K562 (cell line): Measurements from ENCODE around the gene U2AF1L4. TPM values are rescaled to one million over a fixed set of nuclear protein-coding genes. Genes with fewer than 3 reads are reported as not detected.

ENCODE experiments used
- ATAC-seq: fragments of 200-7000 bp; cut with Tn5 transposase; 3 replicates; pipeline ENCODE4 v1.9.1; 2020; ENCODE audit warnings: moderate library complexity
- BruUV-seq: library from RNA; stranded (reverse); fragments of 400-500 nt; replicated peaks from 2 replicates; lab custom pipeline; 2021; lab: Mats Ljungman, UMichigan
- CTCF ChIA-PET: fragments of 300-600 bp; formaldehyde crosslinking; extraction: SDS; loops from one replicate; lab custom pipeline; 2021; ENCODE audit warnings: low intra/inter-chr PET ratio; lab: Yijun Ruan, JAX
- POLR2A ChIA-PET: fragments of 300-600, 350-650 bp; sonication (Branson Sonifier 250); formaldehyde crosslinking; extraction: SDS; loops from one replicate; lab custom pipeline; 2021; ENCODE audit warnings: antibody characterized with exemption, inconsistent platforms; lab: Yijun Ruan, JAX
- DNase-seq, 4 experiments: peaks; one replicate each; pipeline versions ENCODE4 v3.0.0 to v3.0.0-alpha.2; 2011 to 2018; ENCODE audit warnings: low spot score in 3 of 4, mixed read lengths in 3 of 4; ENCODE audit errors: extremely low read depth in 1 of 4
- FAIRE-seq: peaks from 2 replicates; lab custom pipeline; 2011; peaks lifted over from hg19 to GRCh38; lab: Jason Lieb, UNC
- H2AFZ ChIP-seq: 2 replicates; pipeline ENCODE4 v1.6.0; 2011; ENCODE audit warnings: low read depth, low read length, control low read depth, inconsistent platforms
- H3K27ac ChIP-seq: fragments of 200-600 bp; 3 replicates; pipeline ENCODE4 v1.8.0; 2011; ENCODE audit warnings: low read depth, mild to moderate bottlenecking, control low read depth, inconsistent platforms, low read length, moderate library complexity, mixed read lengths; ENCODE audit errors: extremely low read depth
- H3K27me3 ChIP-seq, 2 experiments: fragments of 300-600 bp in 1 of 2; 2 replicates in 1 of 2; 3 replicates in 1 of 2; pipeline versions ENCODE4 v1.6.0 to v1.8.0; 2011; ENCODE audit warnings: inconsistent platforms in 2 of 2, low read length in 2 of 2, mild to moderate bottlenecking in 1 of 2, mixed read lengths in 1 of 2, moderate library complexity in 1 of 2; ENCODE audit not compliant: control insufficient read depth in 2 of 2, insufficient read depth in 2 of 2
- H3K36me3 ChIP-seq: fragments of 300-600 bp; 3 replicates; pipeline ENCODE4 v1.8.0; 2011; ENCODE audit warnings: mild to moderate bottlenecking, low read length, inconsistent platforms; ENCODE audit not compliant: control insufficient read depth, insufficient read depth
- H3K4me1 ChIP-seq, 2 experiments: fragments of 200-600 bp in 1 of 2; replicated peaks in 1 of 2; 2 replicates in 1 of 2; 3 replicates in 1 of 2; pipeline versions ENCODE4 v1.5.1 to v1.8.0; 2011; ENCODE audit warnings: inconsistent platforms in 2 of 2, low read length in 2 of 2, mild to moderate bottlenecking in 1 of 2, mixed read lengths in 1 of 2, moderate library complexity in 1 of 2; ENCODE audit not compliant: control insufficient read depth in 2 of 2, insufficient read depth in 2 of 2
- H3K4me2 ChIP-seq: 2 replicates; pipeline ENCODE4 v1.6.1; 2011; ENCODE audit warnings: low read length, control low read depth, inconsistent platforms, mixed read lengths; ENCODE audit not compliant: insufficient read depth
- H3K4me3 ChIP-seq: fragments of 200-600 bp; sonication (generic), shearing (Covaris generic); 2 replicates; pipeline ENCODE4 v1.5.1; 2016; ENCODE audit warnings: control low read depth, inconsistent platforms
- H3K79me2 ChIP-seq: fragments of 200-600 bp; 3 replicates; pipeline ENCODE4 v1.8.0; 2011; ENCODE audit warnings: low read length, inconsistent platforms; ENCODE audit not compliant: control insufficient read depth, insufficient read depth
- H3K9ac ChIP-seq, 2 experiments: 2 replicates each; pipeline versions ENCODE4 v1.6.0 to v1.6.1; 2011; ENCODE audit warnings: low read depth in 2 of 2, low read length in 2 of 2, control low read depth in 1 of 2, inconsistent platforms in 1 of 2, mild to moderate bottlenecking in 1 of 2, mixed read lengths in 1 of 2; ENCODE audit not compliant: insufficient read depth in 1 of 2
- H3K9me1 ChIP-seq: one replicate; pipeline ENCODE4 v1.6.0; 2011; ENCODE audit warnings: inconsistent platforms, mild to moderate bottlenecking, low read length, moderate library complexity; ENCODE audit not compliant: control insufficient read depth, insufficient read depth
- H3K9me3 ChIP-seq: replicated peaks from 2 replicates; pipeline ENCODE4 v1.5.1; 2011; ENCODE audit warnings: low read depth, low read length, inconsistent platforms; ENCODE audit not compliant: control insufficient read depth, insufficient read depth
- H4K20me1 ChIP-seq: replicated peaks from 2 replicates; pipeline ENCODE4 v1.6.1; 2011; ENCODE audit warnings: low read length, inconsistent platforms, mixed read lengths; ENCODE audit not compliant: control insufficient read depth, insufficient read depth
- WGBS: fragments of 100-300 bp; shearing (Covaris generic); methylation state at CpG from one replicate; pipeline ENCODE4 v1.1.6; 2016; ENCODE audit warnings: low coverage, mixed read lengths; ENCODE audit not compliant: insufficient coverage; ENCODE audit errors: missing lambda C conversion rate; 5-methylcytosine and 5-hydroxymethylcytosine counted together
- in situ Hi-C: fragments of 300-500 bp; cut with MboI; formaldehyde crosslinking; loops from 4 replicates; pipeline ENCODE4 v1.15.0; 2018; ENCODE audit warnings: inconsistent platforms, mixed read lengths
- intact Hi-C: fragments of 100-400 bp; cut with micrococcal nuclease; formaldehyde crosslinking; loops from 2 replicates; pipeline ENCODE4 v1.14.2; 2022
- polyA plus RNA-seq, 8 experiments: library from polyadenylated mRNA; depleted of rRNA in 4 of 8; stranded (reverse) in 5 of 8; unstranded in 3 of 8; fragments of >200 nt; fragmentation: Nextera tagmentation in 2 of 8; fragmentation: Illumina TruSeq in 1 of 8; extraction: Ambion mirVana in 2 of 8; extraction: Trizol in 1 of 8; gene quantifications; 2 replicates each; pipeline versions ENCODE4 v1.2.1 to v1.2.3, GENCODE V29; 2011 to 2014; ENCODE audit warnings: inconsistent platforms in 1 of 8, missing spikeins in 1 of 8
- total RNA-seq, 7 experiments: library from RNA; depleted of rRNA in 6 of 7; stranded (reverse); fragments of >200 nt in 6 of 7; fragmentation: Illumina TruSeq in 2 of 7; extraction: Trizol in 2 of 7; gene quantifications; 2 replicates each; pipeline versions ENCODE4 v1.2.1 to v1.2.3, GENCODE V29; 2011 to 2021; ENCODE audit warnings: low replicate concordance in 1 of 7
- TF ChIP-seq, protein P1 (sequence below): sonication (generic); formaldehyde crosslinking; IDR thresholded peaks from 2 replicates; pipeline ENCODE4 v1.8.1; 2022; ENCODE audit warnings: missing genetic modification reagents
- TF ChIP-seq, protein P2 (sequence below): sonication (generic); formaldehyde crosslinking; IDR thresholded peaks from 2 replicates; pipeline ENCODE4 v1.8.1; 2023; ENCODE audit warnings: mild to moderate bottlenecking, missing genetic modification reagents

The U2AF1L4 gene
- total and polyA plus RNA-seq, 9 of the 15 experiments (the other 6 are each of a cell fraction or from before 2014, with no cell fraction given): 8.4 to 19.5 (median 12.6) TPM

DNA sequence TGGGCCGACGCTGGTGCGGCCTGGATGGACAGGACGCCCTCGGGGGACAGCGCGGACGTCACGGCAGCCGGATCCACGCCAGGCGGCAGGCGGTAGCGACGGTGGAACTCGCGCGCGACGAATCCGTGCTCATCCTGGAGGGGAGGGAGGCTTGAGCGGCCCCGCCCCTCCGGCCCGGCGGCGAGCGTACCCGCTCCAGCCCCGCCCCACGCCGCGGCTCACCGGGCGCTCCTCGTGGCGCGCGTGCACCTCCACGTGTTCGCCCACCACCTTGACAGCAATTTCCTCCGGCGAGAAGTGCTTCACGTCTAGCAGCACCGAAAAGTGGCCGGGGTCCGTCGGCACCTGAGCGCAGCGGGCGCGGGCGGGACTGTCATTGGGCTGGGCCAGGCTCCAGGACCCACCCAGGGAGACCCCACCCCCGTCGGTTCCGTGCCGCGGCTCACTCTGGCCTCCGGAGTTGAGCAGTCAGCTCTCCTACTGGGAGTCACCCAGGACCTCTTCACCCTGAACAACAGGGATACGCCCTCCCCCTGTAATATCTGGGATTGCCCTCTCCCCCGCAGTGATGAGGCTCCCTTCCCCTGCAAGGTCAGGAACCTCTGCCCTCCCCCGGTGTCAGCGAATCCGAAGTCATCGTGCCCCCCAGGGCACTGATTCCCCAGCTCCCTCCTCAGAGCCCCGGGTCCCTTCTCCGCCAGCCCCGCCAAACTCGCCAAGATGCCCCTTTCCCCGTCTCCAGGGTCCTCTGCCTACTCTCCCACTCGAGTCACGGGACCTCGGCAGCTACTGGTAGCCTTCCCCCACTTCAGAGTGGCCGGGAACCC, 10.5 kb upstream of the U2AF1L4 start:
- no peak overlapping the region for H3K4me3 ChIP-seq
- H3K79me2 ChIP-seq: peaks cover 17% of the 10 kb centered on the region
- H3K4me2 ChIP-seq: no peak overlapping the region
- no peaks in the 10 kb centered on the region; the same call in 1 of the 2 replicates for H4K20me1 ChIP-seq
- peaks cover 13 to 41% of the 10 kb centered on the region in 2 experiments for H3K4me1 ChIP-seq
- POLR2A ChIA-PET: interaction anchor here (0.5 to 2.2 kb wide), 3 partner anchors 8 to 783 kb away, joined by 4 to 12 read pairs (median 4); partner anchors contain the start of gene LIN37
- WGBS: 86% methylated on average over 32 of the region's 74 CpGs
- TF ChIP-seq, protein P1, sequence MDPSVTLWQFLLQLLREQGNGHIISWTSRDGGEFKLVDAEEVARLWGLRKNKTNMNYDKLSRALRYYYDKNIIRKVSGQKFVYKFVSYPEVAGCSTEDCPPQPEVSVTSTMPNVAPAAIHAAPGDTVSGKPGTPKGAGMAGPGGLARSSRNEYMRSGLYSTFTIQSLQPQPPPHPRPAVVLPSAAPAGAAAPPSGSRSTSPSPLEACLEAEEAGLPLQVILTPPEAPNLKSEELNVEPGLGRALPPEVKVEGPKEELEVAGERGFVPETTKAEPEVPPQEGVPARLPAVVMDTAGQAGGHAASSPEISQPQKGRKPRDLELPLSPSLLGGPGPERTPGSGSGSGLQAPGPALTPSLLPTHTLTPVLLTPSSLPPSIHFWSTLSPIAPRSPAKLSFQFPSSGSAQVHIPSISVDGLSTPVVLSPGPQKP (CRISPR knock-in tag): no peak
- TF ChIP-seq, protein P2, sequence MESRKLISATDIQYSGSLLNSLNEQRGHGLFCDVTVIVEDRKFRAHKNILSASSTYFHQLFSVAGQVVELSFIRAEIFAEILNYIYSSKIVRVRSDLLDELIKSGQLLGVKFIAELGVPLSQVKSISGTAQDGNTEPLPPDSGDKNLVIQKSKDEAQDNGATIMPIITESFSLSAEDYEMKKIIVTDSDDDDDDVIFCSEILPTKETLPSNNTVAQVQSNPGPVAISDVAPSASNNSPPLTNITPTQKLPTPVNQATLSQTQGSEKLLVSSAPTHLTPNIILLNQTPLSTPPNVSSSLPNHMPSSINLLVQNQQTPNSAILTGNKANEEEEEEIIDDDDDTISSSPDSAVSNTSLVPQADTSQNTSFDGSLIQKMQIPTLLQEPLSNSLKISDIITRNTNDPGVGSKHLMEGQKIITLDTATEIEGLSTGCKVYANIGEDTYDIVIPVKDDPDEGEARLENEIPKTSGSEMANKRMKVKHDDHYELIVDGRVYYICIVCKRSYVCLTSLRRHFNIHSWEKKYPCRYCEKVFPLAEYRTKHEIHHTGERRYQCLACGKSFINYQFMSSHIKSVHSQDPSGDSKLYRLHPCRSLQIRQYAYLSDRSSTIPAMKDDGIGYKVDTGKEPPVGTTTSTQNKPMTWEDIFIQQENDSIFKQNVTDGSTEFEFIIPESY (CRISPR knock-in tag): peak; percentile 61
- H3K9ac ChIP-seq: peak overlapping the region in 1 of 2 experiments; percentile 68; a peak in 2 of 4 replicates
- FAIRE-seq (no peak), DNase-seq (no peak), ATAC-seq (no peak)
- in situ Hi-C loops: no loop called here
- no peak overlapping the region for H3K27ac ChIP-seq
- CTCF ChIA-PET: no interaction called here
- BruUV-seq: no TSS peak
- no peak overlapping the region for H2AFZ ChIP-seq
- no peaks in the 10 kb centered on the region; the same call in 1 of the 2 replicates for H3K9me3 ChIP-seq
- H3K36me3 ChIP-seq: peaks cover 31% of the 10 kb centered on the region; the same call in 2 of the 3 replicates
- no peaks in the 10 kb centered on the region for H3K27me3 ChIP-seq
- intact Hi-C loops: no loop called here
- no peaks in the 10 kb centered on the region for H3K9me1 ChIP-seq
